Pancreas (tissue), 10 donors: ENCODE measurements around the gene SUCO. TPM values are rescaled to one million over a fixed set of nuclear protein-coding genes. Genes with fewer than 3 reads are reported as not detected.
A peak's percentile ranks its signal among the peaks of the same experiment; 100 is the strongest.

Source experiments
- ATAC-seq, 4 donors: fragments of 200-7000 bp; cut with Tn5 transposase; one replicate each; pipeline versions ENCODE4 v1.8.0 to v1.9.1; 2020; ENCODE audit warnings: mild to moderate bottlenecking in 4 of 4, moderate library complexity in 4 of 4
- DNase-seq, 6 donors: peaks; one replicate each; pipeline ENCODE4 v3.0.0-alpha.2; 2020
- FAIRE-seq: peaks from 2 replicates; lab custom pipeline; 2012; peaks lifted over from hg19 to GRCh38; lab: Jason Lieb, UNC
- H3K27ac ChIP-seq, 4 donors: fragments of 200-600 bp; sonication (generic); 1 replicate in 3 of 4; 2 replicates in 1 of 4; pipeline versions ENCODE4 v1.5.0 to v1.8.0; 2020
- H3K27me3 ChIP-seq, 4 donors: fragments of 200-600 bp; one replicate each; pipeline ENCODE4 v1.8.0; 2021
- H3K36me3 ChIP-seq, 3 donors: fragments of 200-600 bp; sonication (generic) in 1 of 3; one replicate each; pipeline versions ENCODE4 v1.5.0 to v1.8.0; 2020 to 2021
- H3K4me1 ChIP-seq, 3 donors: fragments of 200-600 bp; one replicate each; pipeline ENCODE4 v1.8.0; 2021
- H3K4me3 ChIP-seq, 4 donors: fragments of 200-600 bp; sonication (generic) in 2 of 4; one replicate each; pipeline versions ENCODE4 v1.5.0 to v1.8.0; 2020 to 2021
- H3K9me3 ChIP-seq, 4 donors: fragments of 200-600 bp; one replicate each; pipeline ENCODE4 v1.8.0; 2021
- CTCF ChIP-seq, 4 donors: fragments of 200-600 bp; sonication (generic) in 3 of 4; IDR thresholded peaks; one replicate each; pipeline versions ENCODE4 v1.5.0 to v1.8.0; 2021; ENCODE audit warnings: antibody characterized with exemption in 4 of 4
- WGBS, 2 donors: extraction: QIAGEN DNeasy Blood & Tissue Kit; methylation state at CpG; one replicate each; pipeline ENCODE4 v1.1.7; 2013; 5-methylcytosine and 5-hydroxymethylcytosine counted together
- intact Hi-C, 3 donors: fragments of 100-400 bp; cut with DNase I; formaldehyde crosslinking; loops; one replicate each; pipeline versions ENCODE4 v1.11.1 to v1.14.2; 2022
- polyA plus RNA-seq, 2 donors: library from polyadenylated mRNA; stranded (reverse); fragments of 200-250 nt; gene quantifications; one replicate each; pipeline ENCODE4 v1.2.3, GENCODE V29; 2013
- total RNA-seq, 6 donors: library from RNA; stranded (reverse); fragmentation: NEBNext Ultra II Directional in 4 of 6; extraction: Animal tissue kit (Norgen Biotek cat#: 25700) in 4 of 6; gene quantifications; one replicate each; pipeline versions ENCODE4 v1.2.1 to v1.2.4, GENCODE V29; 2021 to 2023
- donor health status: healthy with polysubstance abuse.
- donor health status: DM: no; HTN: no; CAD: no; lungs with moderate emphysema.
- donor health status: DM: no; HTN: no; CAD: no.
- donor health status: control.
- donor health status: control.
- donor health status: Bipolar disorder and iron deficiency.
- donor health status: DM: yes; HTN: yes; CAD: no.
- donor health status: DM: no; HTN: no; CAD: no.
- donor health status: DM: no; HTN: no; CAD: no.
- donor health status: DM: yes; HTN: yes; CAD: no.

Gene SUCO
- total and polyA plus RNA-seq, 8 donors = 16.6 to 79.8 (median 31.5) TPM

- WGBS, 2 donors = 82 to 83% methylated on average over 3 of the region's 3 CpGs
- Histone ChIP-seq H3K36me3 (peaks cover 4 to 16% (median 9%) of the 10 kb centered on the region in 3 donors), H3K4me3 (no peak overlapping the region), H3K9me3 (no peaks in the 10 kb centered on the region), H3K27ac (no peak overlapping the region), H3K27me3 (no peaks in the 10 kb centered on the region), H3K4me1 (no peaks in the 10 kb centered on the region)
- no peak for TF ChIP-seq CTCF (IDR thresholded peaks at IDR 0.05)
- DNase-seq = no peak
- intact Hi-C loops = no loop called here
- no peak for ATAC-seq
- FAIRE-seq = no peak
Measured at GRCh38 chr1:172567720-172568119, 34.8 kb downstream of the SUCO start.

GRCh38 chr1:172574080-172574479 is 41.1 kb downstream of the SUCO start:
- Histone ChIP-seq H3K4me3 (no peak overlapping the region), H3K36me3 (peaks cover 4 to 10% (median 9%) of the 10 kb centered on the region in 3 donors)

GRCh38 chr1:172578586-172578985 is 45.6 kb downstream of the SUCO start:
- DNase-seq = no peak
- 66 to 73% methylated on average over 1 of the region's 1 CpG for WGBS, 2 donors
- intact Hi-C loops = no loop called here
- peak; percentile 13 for FAIRE-seq
- Histone ChIP-seq H3K9me3 (no peaks in the 10 kb centered on the region), H3K4me3 (no peak overlapping the region), H3K4me1 (peaks cover 0 to 23% (median 5%) of the 10 kb centered on the region in 3 donors), H3K36me3 (peaks cover 2 to 15% (median 9%) of the 10 kb centered on the region in 3 donors), H3K27me3 (no peaks in the 10 kb centered on the region), H3K27ac (no peak overlapping the region)
- ATAC-seq = no peak
- no peak for TF ChIP-seq CTCF (IDR thresholded peaks at IDR 0.05)

More at GRCh38 chr1:172574080-172574479, 41.1 kb downstream of the SUCO start:
- Histone ChIP-seq H3K9me3 (no peaks in the 10 kb centered on the region), H3K4me1 (no peaks in the 10 kb centered on the region), H3K27ac (no peak overlapping the region), H3K27me3 (no peaks in the 10 kb centered on the region)
- TF ChIP-seq CTCF (IDR thresholded peaks at IDR 0.05) = no peak
- ATAC-seq (no peak), DNase-seq (no peak), FAIRE-seq (peak; percentile 20)
- intact Hi-C loops = no loop called here
- 72 to 85% methylated on average over 2 of the region's 2 CpGs for WGBS, 2 donors

GRCh38 chr1:172581273-172581672 is 48.3 kb downstream of the SUCO start:
- no peak for DNase-seq
- H3K4me3 ChIP-seq = no peak overlapping the region
- FAIRE-seq = no peak
- H3K27me3 ChIP-seq = no peaks in the 10 kb centered on the region
- no peak overlapping the region for H3K27ac ChIP-seq
- intact Hi-C loops = no loop called here
- ATAC-seq = no peak
- no peak for TF ChIP-seq CTCF (IDR thresholded peaks at IDR 0.05)
- peaks cover 0 to 36% (median 10%) of the 10 kb centered on the region in 3 donors for H3K4me1 ChIP-seq
- no peaks in the 10 kb centered on the region for H3K9me3 ChIP-seq
- H3K36me3 ChIP-seq = peaks cover 2 to 15% (median 9%) of the 10 kb centered on the region in 3 donors

GRCh38 chr1:172581779-172582178 is 48.8 kb downstream of the SUCO start:
- ATAC-seq (peak in 2 of 4 donors; percentile 25 to 37), FAIRE-seq (no peak), DNase-seq (no peak)
- peaks cover 0 to 36% (median 10%) of the 10 kb centered on the region in 3 donors for H3K4me1 ChIP-seq
- WGBS, 2 donors = 58 to 63% methylated on average over 1 of the region's 1 CpG
- H3K27me3 ChIP-seq = no peaks in the 10 kb centered on the region
- no peak overlapping the region for H3K27ac ChIP-seq
- no peak for TF ChIP-seq CTCF (IDR thresholded peaks at IDR 0.05)
- H3K4me3 ChIP-seq = no peak overlapping the region
- no peaks in the 10 kb centered on the region for H3K9me3 ChIP-seq
- H3K36me3 ChIP-seq = peaks cover 2 to 15% (median 9%) of the 10 kb centered on the region in 3 donors
- intact Hi-C loops = no loop called here
